ENCODE results near the gene EBI3.
"Not testable (repeated sequence)": the region's sequence is repeated elsewhere in the genome, so short reads cannot be mapped to it uniquely, and the experiment has no call there.

DNA sequence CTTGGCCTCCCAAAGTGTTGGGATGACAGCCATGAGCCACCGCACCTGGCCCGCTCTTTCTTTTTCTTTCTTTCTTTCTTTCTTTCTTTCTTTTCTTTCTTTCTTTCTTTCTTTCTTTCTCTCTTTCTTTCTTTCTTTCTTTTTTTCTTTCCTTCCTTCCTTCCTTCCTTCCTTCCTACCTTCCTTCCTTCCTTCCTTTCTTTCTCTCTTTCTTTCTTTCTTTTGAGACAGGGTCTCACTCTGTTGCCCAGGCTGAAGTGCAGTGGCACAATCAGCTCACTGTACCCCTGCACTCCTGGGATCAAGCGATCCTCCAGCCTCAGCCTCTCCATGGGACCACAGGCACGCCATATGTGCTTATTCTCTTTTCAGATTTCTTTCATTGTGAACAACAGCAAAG, 56.8 kb downstream of the EBI3 start:
- not testable (repeated sequence) for TF ChIP-seq CTCF (optimal IDR thresholded peaks at IDR 0.05 in 1 of 3, IDR thresholded peaks at IDR 0.05 in 1 of 3, conservative IDR thresholded peaks at IDR 0.05 in 1 of 3; ENCODE audit: extremely low read depth in 1 of 3, insufficient read depth in 2 of 3, low read length in 3 of 3); EZH2 (IDR thresholded peaks at IDR 0.05; ENCODE audit: low read length)
